Measurements from ENCODE around the gene LGMN.
A peak's percentile ranks its signal among the peaks of the same experiment; 100 is the strongest.
"Not testable (repeated sequence)": the region's sequence is repeated elsewhere in the genome, so short reads cannot be mapped to it uniquely, and the experiment has no call there.

LGMN gene

GRCh38 chr14:92692822-92693226 is 55.6 kb downstream of the LGMN start:
- DNase-seq = peak; percentile 96

- DNase-seq = peak; percentile 89
These were observed 58.0 kb downstream of the LGMN start for GRCh38 chr14:92690171-92691011.

- DNase-seq = peak; percentile 81
These were observed 59.7 kb downstream of the LGMN start for GRCh38 chr14:92688434-92689375.

- DNase-seq = peak; percentile 92
These were observed 60.6 kb downstream of the LGMN start for GRCh38 chr14:92687681-92688433.

DNA sequence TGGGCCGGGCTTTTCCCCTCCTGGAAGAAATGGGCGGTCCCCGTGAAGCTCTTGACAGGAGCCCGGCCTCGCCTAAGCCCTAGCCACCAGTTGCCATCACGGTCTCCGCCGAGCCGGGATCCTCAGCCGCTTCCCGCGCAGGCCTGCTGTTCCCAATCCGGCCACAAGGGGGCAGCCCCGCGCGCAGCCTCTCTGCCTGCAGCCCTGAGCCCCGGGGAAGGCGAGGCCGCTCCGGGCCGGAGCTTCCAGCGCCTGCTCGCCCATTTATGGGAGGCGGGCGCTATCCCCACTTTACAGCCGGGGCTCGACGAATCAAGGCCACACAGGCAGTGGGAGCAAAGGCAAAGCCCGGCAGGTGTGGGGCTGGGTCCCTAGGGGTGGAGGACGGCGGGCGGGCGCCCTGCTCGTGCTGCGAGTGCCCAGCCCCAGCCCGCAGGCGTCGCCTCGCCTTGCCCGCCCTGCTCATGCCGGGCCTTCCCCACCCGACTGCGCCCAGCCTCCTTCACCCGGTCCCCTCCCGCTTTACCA is 61.5 kb downstream of the LGMN start:
- peak; percentile 88 for DNase-seq

DNA sequence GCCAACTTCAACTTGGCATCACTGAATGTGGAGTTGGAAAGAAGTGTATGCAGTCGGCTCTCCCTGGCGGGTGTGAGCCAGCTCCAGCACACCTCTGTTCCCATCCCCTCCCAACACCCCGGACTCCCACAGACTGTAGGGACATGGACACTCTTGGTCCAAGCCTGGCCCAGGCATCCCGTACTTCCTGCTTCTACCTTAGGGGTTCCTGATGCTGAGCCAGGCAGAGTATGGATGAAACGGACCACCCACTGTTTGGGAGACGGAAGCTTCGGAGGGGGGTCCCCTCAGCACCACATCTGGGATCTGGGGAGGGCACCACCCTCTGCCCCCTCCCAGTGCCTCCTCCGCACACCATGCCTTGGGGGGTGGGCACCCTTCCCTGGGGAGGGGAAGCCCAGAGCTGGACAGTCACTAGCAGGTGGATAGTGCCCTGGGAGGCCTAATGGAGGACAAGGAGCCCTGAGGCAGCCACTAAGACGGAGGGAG is 62.0 kb downstream of the LGMN start:
- DNase-seq = no peak

- no peak for DNase-seq
These were observed 62.6 kb downstream of the LGMN start for GRCh38 chr14:92685784-92686355.

GRCh38 chr14:92684801-92685560 is 63.4 kb downstream of the LGMN start:
- DNase-seq = no peak

DNA sequence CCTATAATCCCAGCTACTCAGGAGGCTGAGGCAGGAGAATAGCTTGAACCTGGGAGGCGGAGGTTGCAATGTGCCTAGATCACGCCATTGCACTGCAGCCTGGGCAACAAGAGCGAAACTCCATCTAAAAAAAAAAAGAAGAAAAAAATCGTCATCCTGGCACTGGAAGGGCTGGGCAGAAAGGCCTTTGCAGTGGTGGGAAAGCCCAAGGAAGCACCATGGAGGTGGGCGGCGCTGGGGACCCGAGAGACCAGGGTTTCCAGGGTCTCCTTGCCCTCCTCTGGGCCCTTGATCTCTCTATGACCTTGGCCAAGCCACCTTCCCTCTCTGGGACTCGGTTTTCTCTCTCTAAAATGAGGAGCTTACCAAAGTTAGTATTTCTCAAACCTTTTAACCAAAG is 65.4 kb downstream of the LGMN start:
- DNase-seq = no peak

DNA sequence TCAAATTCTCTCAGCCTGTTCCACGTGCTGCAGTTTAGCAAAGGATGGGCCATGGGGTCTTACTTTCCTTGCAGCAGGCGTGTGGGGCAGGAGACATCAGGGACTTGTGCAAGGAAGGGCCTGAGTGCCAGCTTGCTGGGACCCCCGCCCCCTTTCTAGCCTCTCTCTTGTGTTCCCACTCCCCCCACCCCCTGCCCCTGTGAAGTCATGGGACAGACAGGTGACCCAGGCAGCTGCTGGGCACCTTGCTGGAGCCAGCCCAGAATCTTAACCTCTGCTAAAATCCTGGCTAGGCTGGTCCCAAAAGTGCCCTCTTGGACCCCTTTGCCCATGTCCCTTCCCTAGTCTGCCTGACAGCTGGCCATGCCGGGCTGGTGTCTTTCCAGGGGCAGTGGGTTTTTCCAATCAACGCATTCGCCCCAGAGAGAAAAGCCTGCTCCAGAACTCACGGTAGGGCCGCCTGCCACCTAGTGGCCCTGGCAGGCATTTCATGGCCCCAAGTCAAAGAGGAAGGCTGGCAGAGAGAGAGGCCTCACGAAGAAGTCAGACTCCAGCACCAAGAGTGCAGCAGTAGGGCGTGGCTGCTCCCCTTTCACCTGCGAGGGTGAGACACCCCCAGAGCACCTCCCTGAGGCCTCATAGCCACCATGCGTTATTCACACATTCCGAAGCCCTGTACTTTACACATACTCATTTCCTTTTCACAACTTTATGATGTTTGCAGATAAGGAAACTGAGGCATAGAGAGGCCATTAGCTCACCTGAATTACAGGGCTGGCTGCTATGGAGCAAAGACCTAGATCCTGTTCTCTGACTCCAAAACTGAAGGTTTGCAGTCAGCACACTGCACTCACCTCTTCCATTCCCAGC is 67.4 kb downstream of the LGMN start:
- DNase-seq = peak; percentile 65

- not testable (repeated sequence) for DNase-seq
These were observed 68.1 kb downstream of the LGMN start for GRCh38 chr14:92680330-92680729.

GRCh38 chr14:92679246-92679645 is 69.2 kb downstream of the LGMN start:
- DNase-seq = no peak

DNA sequence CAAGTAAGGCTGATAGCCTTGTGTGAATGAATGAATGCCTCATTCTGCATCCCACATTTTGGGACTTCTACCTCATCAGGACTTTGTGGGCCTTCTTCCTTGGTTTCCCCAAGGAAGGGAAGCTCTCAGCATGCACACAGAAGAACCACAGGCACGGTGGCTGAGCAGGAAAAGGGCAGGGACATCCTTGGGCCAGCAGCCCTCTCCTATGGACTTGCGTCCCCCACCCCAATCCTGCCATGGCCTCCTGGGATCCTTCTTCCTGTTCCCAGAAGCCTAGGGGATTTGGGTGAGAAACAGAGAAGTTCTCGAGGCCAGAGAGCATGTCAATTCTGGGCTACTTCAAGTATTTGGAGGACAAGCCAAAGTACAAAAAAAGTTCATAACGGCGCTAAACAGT is 69.7 kb downstream of the LGMN start:
- no peak for DNase-seq

- DNase-seq = no peak
These were observed 70.5 kb downstream of the LGMN start for GRCh38 chr14:92677955-92678354.

DNA sequence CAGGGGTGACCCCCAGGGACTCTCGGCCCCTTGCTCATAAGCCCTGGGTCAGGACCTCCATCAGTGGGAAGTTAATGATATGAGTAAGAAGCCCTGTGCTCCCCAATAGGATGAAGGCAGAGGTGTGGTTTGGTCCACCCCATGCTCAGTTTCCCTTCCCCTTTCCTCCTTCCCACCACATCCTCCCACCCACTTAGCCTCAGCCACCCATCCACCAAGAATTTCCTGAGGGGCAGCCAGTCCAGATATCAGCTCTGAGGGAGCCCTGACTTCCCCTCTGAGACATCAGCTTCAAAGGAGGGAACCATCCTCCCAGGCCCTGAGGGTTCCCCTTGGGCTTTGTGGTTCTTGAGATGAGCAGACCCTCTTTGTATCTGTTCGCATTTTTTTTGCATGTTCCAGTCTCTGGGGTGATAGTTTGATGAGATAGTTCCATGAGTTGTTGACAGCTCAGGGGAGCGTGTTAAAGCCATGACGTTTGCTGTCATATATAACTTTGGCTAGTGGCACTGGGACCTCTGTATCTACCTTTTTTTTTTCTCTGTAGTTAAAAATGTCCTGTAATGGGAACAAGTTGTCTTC is 71.2 kb downstream of the LGMN start:
- DNase-seq = no peak

- no peak for DNase-seq
These were observed 71.9 kb downstream of the LGMN start for GRCh38 chr14:92676403-92677086.

- no peak for DNase-seq
These were observed 72.5 kb downstream of the LGMN start for GRCh38 chr14:92675976-92676375.

DNA sequence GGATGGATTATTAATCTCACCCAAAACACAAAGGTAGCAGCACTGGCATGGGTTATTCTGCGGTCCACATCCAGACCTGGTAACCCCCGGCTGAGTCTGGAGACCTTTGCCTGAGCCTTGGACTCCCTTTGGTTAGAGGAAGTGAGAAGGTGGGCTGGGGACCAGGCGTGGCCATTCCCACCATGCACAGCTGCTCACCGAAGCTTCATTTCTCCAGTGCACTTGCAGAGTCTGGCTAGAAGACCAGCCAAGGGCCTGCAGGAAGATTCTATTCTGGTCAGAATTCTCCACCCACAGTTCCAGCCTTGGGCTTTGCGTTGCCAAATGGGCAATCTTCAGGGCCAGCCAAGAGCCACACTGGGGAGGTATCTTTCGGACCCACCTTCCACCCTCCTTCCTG is 73.0 kb downstream of the LGMN start:
- no peak for DNase-seq

DNA sequence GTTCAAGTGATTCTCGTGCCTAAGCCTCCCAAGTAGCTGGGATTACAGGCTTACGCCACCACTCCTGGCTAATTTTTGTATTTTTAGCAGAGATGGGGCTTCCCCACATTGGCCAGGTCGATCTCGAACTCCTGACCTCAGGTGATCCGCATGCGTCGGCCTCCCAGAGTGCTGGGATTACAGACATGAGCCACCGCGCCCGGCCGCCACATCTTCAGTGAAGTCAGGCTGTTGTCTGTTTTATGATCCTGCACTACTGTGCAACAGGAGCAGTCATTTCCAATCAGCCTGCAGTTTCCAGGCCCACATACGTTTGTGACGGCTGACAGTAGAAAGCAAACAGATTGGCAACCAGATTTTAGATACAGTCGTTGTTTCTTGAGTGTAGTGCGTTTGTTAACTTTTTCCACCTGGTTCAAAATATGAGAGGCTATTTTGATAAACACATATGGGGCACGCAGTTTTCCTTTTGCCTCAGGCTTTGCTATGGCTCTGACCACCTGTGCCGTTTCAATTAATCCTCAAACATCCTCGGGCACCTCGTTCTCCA is 74.8 kb downstream of the LGMN start:
- DNase-seq = no peak
